GM21381 (cell line): ENCODE measurements around the gene MICAL3.
A peak's percentile ranks its signal among the peaks of the same experiment; 100 is the strongest.

ENCODE experiments used
- ATAC-seq: cut with Tn5 transposase; IDR thresholded peaks from one replicate; pipeline ENCODE4 v1.9.1; 2021; ENCODE audit warnings: mild to moderate bottlenecking, moderate library complexity; ENCODE audit not compliant: unreplicated experiment

The MICAL3 gene

DNA sequence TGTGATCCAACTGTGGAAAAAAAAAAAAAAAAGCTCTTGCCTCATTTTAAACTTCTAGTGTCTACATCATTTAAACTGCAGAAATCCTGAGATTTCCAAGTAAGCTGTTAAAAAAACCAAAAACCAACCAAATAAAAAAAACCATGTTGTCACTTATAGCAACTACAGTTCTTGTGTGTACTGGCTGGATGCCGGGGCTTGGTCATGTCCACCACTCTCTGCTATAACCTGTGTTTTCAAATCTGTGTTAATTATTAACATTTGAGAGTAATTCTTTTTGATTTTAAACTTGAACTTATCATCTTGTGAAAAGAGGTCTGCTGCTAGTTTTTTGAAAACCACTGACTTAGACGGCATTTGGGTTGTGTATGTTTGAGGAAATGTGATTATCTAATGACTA, 217.9 kb downstream of the MICAL3 start:
- ATAC-seq, result no peak

DNA sequence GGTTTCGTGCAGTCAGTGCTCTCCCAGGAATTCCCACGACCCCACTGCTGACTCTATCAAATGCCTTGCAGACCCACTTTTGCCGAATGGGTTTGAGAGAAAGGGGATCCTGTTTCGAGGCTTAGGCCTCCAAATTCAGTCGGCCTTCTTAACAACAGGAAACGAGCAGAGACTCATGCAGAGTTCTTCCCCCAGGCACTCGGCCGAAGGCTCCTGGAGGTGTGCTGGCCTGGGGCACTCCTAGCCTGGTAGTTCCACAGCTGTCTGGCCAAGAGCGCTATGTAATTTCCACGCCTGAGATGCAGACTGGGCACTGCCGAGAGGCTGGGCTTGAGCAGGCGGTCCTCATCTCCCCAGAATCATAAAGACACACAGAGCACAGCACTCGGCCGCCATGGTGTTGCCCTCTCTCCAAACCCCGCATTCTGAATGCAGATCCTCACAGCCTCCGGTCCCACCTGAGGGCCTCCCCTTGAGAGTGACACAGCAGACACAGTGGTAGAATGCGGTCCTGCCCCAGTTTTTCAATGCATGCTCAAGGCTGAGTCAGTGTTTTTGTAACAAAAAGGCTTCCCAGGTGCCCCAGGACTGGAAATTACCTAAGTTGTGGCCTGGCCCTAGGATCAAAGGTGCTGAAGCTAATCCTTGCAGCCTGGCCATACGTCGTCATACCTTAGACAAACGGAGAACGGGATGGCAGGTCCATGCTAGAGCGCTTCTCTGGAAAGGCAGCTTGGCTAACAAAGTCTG, 219.9 kb downstream of the MICAL3 start:
- no peak for ATAC-seq

DNA sequence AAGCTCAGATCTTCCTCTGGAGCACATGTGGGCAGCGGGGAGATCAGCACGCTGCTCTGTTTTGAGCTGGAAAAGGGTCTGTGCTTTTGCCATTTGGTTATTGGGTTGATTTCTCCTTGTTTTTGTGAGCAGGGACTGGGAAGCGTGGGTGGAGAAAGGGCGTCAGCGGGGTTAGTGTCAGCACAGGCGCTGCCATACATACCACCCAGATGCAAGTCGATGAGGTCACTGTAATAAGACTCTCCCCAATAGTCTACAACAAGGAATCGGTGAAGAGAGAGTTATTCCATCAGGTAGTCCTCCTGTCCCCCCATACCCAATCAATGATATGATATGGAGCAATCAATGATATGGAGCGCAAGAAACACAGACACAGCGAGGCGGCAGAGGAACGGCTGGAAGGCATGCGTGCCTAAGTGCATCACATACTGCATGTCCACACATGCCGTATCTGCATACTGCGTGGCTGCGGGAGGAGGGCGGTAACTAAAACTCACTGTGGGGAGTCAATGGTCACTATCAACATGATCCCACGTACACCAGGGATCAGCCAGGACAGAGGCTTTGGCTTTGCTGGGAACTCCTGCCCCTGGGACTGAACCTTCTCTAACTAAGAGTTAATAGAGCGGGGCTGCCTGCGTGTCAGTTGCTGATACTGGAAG, 220.6 kb downstream of the MICAL3 start:
- ATAC-seq, result no peak

DNA sequence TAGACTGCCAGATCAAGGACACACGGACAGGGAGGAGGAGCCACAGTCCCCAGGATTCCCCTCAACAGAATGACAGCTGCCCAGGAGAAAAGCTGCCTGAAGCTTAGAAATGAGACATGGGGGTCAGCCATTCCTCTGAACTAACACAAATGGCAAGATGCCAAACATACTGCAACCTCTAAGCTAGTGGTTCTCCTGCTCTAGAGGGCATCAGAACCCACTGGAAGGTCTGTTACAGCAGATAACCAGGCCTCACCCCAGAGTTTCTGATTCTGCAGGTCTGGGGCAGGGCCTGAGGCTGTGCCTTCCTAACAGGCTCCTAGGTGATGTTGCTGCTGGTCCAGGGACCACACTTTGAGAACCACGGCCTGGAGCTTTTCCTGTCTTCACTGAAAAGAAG, 221.5 kb downstream of the MICAL3 start:
- ATAC-seq, result no peak

DNA sequence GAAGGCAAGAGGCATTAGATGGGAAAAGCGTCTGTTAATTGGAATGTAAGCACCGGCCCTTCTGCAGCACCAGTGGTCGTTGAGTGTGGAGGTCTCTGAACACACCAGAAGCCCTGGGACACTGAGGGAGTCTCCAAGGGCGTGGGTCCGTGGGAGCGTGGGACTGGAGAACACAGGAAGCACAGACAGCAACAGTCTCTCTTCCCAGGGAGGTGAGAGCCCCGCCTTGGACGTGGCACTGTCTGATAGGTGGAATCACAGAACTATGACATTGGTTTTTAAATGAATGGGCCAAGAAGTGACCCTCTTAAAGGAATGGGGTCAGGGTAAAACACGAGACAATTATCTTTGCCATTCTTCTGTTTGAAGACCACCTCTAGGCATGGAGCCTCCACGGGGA, 221.9 kb downstream of the MICAL3 start:
- no peak for ATAC-seq

DNA sequence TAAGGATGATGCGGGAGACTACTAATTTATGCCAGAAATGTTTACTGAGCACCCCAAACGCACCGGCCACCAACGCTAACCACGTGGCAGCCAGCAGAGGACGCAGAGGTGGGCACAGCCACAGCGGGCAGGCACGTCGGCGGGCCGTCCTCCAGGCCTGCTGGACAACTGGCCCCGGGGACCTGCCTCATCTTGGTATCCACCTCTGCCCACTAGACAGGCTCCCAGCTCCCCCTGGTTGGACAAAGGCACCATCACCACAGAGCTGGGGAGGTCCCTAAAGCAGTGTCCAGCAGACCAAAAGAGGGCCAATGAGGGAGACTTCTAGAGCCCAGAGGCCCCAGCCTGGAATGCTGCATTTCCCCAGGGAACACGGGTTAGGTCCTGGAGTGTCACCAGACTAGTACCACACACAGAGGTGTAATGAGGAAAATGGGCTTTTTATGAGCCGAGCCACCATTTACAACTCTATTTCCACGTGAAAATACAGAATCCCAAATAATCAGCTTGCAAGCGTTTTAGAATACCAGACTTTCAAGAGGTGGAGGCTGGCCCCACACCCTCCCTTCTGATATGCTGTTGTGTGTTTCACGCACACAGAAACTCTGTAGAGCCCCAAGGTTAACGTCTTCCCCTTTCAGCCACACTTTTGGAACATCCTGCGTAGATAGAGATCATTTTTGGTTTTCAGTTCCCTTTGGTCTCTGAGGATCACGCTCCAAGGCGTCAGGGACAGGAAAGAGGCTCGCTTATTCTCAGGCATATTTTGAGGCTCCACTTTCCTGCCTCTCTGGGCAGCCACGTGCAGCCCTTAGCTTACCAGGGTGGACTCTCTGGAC, 226.4 kb downstream of the MICAL3 start:
- ATAC-seq, result peak; percentile 47

DNA sequence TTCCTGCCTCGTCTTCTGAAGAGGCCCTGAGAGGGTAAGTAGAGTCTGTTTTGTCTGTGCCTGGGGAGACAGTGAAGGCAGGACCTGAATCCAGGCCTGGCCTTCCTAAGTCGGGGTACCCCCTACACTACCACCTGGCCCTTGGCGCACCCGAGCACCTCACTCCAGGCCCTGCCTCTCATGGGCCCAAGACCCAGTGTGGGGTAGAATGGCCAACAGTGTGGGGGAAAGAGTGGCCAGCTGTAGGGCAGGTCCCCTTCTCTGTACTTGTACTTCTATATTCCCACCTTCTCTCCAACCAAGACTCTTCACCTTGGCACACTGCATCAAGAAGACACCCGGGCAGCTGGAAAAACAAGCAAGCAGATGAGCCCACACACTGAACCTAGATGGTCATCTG, 227.7 kb downstream of the MICAL3 start:
- ATAC-seq, result no peak

DNA sequence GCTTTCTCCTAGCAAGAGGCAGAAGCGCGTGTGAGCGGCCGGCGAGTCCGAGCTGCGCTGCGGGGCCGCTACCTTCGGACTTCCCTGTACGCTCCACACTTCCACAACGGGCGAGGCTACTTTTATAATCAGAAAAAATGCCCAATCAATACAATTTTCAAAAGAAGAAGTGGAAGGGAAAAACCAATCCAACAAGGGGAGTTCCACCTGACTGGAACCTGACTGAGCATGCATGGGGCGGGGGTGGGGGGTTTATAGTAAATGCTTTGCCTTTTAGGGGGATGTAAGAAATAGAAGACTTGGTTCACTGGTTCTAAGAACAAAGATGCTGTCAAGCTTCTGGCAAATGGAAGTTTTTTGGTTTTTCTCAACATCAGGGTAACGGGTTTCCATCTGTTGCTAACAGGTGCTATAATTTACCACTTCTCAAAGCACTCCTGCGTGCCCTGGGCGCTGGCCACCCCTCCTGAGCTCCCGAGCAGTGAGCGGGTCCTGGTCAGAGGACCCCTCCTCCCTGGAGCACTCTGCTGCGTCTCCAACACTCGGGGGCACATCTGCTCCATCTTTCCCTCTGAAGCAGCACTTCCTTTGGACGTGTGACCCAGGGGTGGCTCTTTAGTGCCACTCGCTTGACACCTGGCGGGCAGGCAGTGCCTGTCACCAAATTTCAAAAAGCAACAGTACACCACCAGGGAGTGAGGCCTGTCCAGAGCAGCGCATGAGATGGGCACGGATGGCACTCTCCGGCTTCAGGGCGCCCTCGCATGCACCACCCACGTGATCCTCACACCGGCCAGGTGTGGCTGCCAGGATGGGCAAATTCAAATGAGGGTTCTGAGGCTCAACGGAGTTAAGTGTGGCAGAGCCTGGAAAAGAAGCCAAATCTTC, 228.5 kb downstream of the MICAL3 start:
- no peak for ATAC-seq

DNA sequence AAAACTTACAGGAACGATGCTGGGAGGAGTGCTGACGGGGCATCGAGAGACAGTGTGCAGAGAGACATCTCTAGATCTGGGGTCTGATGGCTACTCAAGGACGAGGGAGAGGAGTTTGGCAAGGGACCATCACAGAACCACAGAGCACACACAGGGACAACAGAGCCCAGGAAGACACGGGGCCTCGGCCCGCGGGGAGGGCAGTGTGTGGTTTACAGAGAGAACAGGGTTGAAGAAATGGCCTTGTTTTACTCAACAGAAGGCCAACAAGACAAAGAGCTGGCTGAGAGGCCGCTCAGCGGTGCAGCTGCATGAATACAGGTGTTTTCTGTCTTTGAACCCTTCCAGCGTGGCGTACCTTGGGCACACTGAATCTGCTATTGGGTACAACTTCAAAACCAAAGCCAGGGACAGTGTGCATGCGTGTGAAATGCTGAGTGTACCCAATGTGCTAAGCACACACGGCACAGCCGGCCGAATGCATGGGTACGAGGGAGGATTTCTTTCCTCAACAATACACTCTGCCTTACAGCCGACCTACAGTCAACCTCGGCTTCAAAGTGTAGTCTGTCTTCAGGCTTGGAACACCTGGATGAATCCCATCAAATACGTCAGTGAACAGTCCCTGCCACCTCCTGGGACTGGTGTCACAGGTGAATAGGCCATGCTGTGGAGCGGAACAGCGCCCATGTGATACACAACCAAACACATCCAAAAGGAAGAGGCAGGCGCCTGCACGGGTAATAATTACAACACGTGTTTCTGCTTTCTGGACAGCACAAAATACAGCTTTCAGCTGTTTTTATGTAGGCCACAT, 229.4 kb downstream of the MICAL3 start:
- ATAC-seq, result no peak

DNA sequence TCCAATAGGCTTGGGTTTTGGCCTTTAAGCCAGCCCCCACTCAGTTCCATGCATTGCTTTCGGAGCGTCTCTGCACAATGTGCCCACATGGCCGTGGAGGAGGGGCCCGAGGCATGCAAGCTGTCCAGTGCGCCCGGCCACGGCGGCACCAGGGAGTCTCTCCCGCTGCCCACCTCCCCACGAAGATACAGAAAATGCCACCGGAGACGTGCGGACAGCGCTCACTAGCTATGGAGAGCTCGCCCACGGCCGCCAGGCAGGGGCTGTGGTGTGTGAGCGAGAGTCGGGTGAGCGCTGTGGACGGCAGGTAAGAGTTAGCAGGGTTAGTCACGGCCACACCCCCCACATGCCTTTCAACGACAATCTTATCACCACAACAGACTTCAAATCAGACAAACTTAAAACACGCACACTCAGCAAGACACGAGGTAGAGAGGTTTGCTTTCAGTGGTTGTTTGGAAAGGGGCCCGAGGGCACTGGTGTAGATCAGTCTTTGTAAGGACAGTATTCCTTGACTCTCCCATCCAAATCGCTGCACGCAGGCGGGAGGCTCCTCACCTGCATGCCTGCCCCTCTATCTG, 231.4 kb downstream of the MICAL3 start:
- no peak for ATAC-seq

DNA sequence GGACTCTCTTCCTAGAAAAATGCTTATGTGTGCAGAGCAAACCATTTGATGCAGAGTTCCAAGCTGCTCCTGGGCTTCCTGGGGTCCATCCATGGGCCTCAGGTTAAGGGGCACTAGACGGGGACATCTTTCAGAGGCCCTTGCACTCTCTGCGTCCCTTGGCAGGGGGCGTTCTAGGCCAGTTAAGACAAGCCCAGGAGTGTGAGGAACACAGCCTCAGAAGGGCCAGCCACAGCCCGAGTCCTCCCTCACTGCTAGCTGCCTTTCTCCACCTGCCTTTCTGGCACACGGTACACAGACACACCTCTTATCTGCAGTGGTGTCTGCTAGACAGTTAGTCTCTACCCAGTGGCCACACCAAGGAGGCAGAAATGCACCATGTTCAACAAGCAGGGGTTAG, 232.1 kb downstream of the MICAL3 start:
- no peak for ATAC-seq

DNA sequence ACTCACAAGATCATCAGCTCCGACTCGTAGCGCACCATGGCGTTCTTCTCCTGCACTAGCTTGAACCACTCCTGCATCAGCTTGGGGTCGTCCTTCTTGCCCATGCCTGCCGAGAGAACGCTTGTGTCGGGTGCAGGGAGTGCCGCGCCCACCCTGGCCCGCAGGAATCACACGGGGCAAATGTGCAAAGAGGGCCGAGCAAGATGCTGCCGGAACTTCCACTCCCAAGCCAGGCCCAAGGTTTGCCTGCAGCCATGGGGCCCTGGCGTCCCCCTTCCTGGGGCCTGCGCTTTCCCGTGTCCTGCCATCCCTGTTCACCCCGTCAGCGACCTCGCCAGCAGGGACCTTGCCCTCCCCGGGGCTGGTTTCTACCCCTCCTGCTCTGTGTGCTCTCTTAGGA, 233.2 kb downstream of the MICAL3 start:
- ATAC-seq, result no peak

DNA sequence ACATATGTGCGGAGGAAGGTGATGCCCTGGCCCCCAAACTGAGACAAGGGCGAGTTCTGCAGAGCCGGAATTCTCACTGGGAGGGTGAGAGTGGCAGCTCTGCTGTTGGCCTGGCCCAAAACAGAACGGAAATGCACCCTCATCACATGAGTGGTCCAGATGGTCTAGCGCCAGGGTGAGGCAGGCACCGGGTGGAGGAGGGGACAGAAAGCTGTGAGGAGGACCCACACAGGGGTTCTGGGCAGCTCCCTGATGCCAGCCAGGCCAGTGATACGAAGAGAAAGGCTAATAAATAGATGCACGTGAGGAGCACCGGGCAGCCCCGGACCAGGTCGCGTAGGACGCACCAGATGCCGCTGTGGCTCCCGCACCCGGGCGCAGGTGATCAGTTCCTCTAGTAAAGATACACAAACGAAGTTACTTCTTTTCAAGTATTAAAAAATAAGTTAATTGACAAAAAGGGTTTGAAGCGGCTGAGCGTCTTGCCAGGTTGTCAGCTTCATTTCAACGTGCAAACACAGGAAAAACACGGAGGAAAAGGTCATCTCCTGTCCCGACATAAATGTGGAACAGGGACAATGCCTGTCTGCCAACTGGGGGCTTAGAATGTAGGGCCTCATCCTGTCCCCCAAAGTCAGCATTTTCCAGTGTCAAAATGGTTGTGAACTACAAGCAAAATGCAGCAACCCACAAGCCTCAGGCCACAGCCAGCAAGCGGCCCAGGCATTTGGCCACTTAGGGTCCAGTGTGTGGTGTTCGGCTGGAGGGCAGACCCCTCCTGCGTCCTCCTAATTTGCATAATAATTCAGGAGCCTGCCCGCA, 234.8 kb downstream of the MICAL3 start:
- no peak for ATAC-seq

DNA sequence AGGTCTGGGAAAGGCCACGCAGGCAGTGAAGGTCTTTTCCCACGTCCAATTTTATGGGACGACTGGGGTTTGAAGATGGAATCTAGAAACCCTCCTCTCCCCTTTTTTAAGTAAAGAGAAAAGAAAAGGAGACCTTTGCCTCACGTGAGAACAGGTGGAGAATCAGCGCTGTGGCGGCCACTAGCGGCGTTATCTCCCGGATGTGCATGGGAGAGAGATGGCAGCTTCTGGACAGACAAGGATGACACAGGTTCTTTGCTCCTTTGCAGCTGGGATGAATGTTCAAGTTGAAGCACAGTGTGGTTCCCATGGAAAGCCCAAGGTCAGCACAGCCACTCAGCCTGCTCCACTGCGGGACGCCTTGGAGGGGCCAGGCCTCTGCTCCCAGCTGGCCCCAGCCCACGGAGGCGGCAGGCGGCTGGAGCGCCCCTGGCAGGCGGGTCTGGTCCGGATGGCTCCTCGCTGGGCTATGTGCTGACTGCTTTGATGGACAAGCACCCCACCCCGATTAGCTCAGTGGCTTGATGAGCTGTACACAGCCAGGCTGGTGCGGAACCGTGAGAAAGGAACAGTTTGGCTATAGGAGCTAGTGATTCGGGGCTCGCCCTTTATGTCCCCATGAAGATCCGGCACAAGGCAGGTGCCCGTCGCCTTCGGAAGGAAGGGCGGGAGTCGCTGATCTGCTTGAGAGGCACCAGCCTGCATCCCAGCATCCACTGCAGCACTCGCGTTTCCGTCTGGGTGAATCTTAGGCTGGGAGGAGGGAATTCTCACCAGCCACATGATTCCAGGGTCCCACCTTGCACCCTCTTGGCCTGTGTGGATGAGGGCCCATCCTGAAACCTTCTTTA, 235.6 kb downstream of the MICAL3 start:
- ATAC-seq, result no peak

DNA sequence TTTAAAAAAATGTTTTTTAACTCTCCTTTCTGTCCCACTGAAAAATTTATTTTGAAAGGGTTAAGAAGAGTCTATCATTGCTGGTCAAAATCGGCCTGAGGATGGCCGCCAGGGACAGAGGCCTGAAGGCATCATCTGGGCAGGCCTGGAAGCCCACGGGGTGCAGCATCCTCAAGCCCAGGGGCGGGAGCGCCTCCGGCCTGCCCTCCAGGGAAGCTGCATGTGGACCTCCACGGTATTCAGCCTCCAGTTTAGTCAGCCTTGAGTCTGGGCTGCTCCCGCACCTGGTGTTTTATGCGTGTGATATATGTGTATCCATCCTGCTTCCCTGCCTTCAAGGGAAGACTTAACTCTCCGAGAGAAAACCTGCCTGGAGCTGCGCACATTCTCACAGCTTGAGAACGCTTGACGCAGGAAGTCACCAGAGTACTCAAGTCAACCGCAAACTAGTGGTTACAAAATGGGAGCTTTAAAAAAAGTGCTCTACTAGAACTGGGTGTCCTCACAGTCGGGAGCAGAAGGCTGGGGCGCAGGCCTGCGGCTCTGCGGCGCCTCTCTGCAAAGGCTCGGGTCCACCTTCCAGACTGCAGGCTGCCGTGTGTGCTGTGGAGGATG, 236.5 kb downstream of the MICAL3 start:
- ATAC-seq, result no peak

DNA sequence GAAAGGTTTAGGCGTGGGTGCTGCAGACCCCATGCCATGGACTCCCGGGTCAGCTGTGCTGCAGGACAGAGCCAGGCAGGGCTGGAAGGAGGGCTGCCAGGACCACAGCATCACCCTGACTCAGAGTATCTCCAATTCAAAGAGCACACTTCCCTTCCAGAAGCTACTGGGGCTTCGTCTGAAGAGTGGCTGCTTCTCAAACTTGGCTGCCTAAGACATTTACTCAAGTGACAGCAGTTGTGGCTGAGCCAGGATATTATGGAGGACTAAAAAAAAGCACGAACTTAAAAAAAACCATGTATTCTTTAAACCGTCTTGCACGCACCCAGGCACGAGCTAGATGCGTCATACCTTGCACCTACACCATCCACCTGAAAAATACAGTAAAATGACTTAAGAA, 237.1 kb downstream of the MICAL3 start:
- ATAC-seq, result no peak

DNA sequence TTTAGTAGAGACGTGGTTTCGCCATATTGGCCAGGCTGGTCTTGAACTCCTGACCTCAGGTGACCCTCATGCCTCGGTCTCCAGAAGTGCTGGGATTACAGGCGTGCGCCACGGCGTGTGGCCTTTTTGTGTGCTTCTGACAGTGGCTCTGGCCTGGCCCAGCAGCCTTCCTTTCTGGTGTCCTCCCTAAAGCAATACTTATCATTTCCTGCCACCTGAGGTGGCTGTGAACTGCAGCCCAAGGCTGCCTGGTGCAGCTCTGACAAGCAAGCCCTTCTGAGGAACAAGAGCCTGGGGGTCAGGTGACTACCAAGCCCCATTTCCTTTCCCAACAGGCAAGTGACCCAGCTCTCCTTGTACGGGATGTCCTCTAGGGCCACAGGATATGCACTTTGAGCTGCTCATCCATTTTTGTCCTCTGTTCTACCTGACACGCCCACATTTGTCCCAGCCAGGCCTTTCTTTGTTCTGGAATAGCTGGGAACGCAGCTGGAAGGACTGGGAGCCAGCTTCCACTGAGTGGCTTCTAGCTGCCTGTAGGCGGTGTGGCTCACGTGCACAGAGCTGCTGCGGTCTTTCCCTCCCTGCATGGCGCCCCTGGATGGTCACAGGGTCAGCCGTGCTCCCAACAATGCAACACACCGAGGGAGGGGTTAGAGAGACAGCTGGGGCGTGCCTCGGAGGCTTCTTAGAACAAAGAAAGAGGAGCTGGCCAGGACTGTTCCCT, 237.8 kb downstream of the MICAL3 start:
- ATAC-seq, result no peak
